ENCODE data around the gene PLD3. TPM values are rescaled to one million over a fixed set of nuclear protein-coding genes. Genes with fewer than 3 reads are reported as not detected.

Gene PLD3
- total and polyA plus RNA-seq, 2 donors (not counting 3 experiments of a cell fraction or from before 2014, with no cell fraction given): 166 to 479 TPM

- peaks cover 4% of the 10 kb centered on the region for H3K4me1 ChIP-seq (ENCODE audit: control insufficient read depth, extremely low read depth, insufficient read depth, low read length)
Measured at GRCh38 chr19:40326201-40326600, 22.3 kb upstream of the PLD3 start.

GRCh38 chr19:40331052-40331451 lies 17.4 kb upstream of the PLD3 start:
- Histone ChIP-seq H3K36me3 (ENCODE audit: control insufficient read depth in 2 of 2, extremely low read depth in 1 of 2, insufficient read depth in 2 of 2, low read length in 2 of 2) (peaks cover 4 to 36% of the 10 kb centered on the region in 2 experiments), H3K4me1 (ENCODE audit: control insufficient read depth, extremely low read depth, insufficient read depth, low read length) (no peaks in the 10 kb centered on the region), H3K27me3 (ENCODE audit: control insufficient read depth in 2 of 2, insufficient read depth in 2 of 2, low read length in 2 of 2) (no peaks in the 10 kb centered on the region), H3K9me1 (replicated peaks; ENCODE audit: control insufficient read depth, extremely low read depth, insufficient read depth, low read length) (no peaks in the 10 kb centered on the region), H3K4me2 (ENCODE audit: insufficient read depth, low read length) (no peak overlapping the region), H4K20me1 (replicated peaks; ENCODE audit: control insufficient read depth, extremely low read depth, insufficient read depth, low read length) (no peaks in the 10 kb centered on the region), H3K4me3 (replicated peaks in 1 of 3; ENCODE audit: insufficient read depth in 1 of 3, low read depth in 1 of 3, low read length in 3 of 3) (no peak overlapping the region), H3K9me3 (replicated peaks; ENCODE audit: control insufficient read depth, insufficient read depth, low read length) (no peaks in the 10 kb centered on the region), H3K27ac (ENCODE audit: insufficient read depth, low read depth, low read length) (no peak overlapping the region), H3K79me2 (ENCODE audit: control insufficient read depth, insufficient read depth, low read length) (no peaks in the 10 kb centered on the region), H2AFZ (ENCODE audit: low read depth, low read length) (no peak overlapping the region), H3K9ac (replicated peaks; ENCODE audit: extremely low read depth, insufficient read depth, low read length) (no peak overlapping the region)
- DNase-seq (ENCODE audit: low read depth, low spot score): no peak
- dilution Hi-C loops (cut with MboI; ENCODE audit: extremely low pct_ligation_motif_present, low sequenced_read_pairs): no loop called here
- intact Hi-C loops (cut with micrococcal nuclease): no loop called here
- no peak for FAIRE-seq
- ChIA-PET POLR2A (no interaction called here), CTCF (interaction anchor here (1.1 kb wide), 1 partner anchor 32 kb away, joined by 3 read pairs; no protein-coding TSS in a partner anchor)
- BruUV-seq (replicated peaks): no TSS peak
- TF ChIP-seq CTCF (IDR thresholded peaks at IDR 0.05; ENCODE audit: extremely low read depth in 1 of 2, insufficient read depth in 1 of 2, low read depth in 1 of 2, low read length in 2 of 2) (no peak), EZH2 (IDR thresholded peaks at IDR 0.05; ENCODE audit: borderline replicate concordance, low read depth, low read length, severe bottlenecking) (no peak), JUN (IDR thresholded peaks at IDR 0.05; ENCODE audit: borderline replicate concordance, insufficient read depth, insufficient read length, low read depth) (no peak), MYC (IDR thresholded peaks at IDR 0.05; ENCODE audit: low read depth, low read length) (no peak), POLR2A (IDR thresholded peaks at IDR 0.05; ENCODE audit: low read depth, low read length) (no peak), MAX (IDR thresholded peaks at IDR 0.05; ENCODE audit: insufficient read depth, insufficient read length) (no peak)

More at GRCh38 chr19:40326201-40326600, 22.3 kb upstream of the PLD3 start:
- FAIRE-seq (no peak), DNase-seq (ENCODE audit: low read depth, low spot score) (no peak)
- no peak overlapping the region for H3K9ac ChIP-seq (replicated peaks; ENCODE audit: extremely low read depth, insufficient read depth, low read length)
- H3K27me3 ChIP-seq (ENCODE audit: control insufficient read depth in 2 of 2, insufficient read depth in 2 of 2, low read length in 2 of 2): no peaks in the 10 kb centered on the region
- H2AFZ ChIP-seq (ENCODE audit: low read depth, low read length): no peak overlapping the region
- no peaks in the 10 kb centered on the region for H3K79me2 ChIP-seq (ENCODE audit: control insufficient read depth, insufficient read depth, low read length)
- H3K9me1 ChIP-seq (replicated peaks; ENCODE audit: control insufficient read depth, extremely low read depth, insufficient read depth, low read length): no peaks in the 10 kb centered on the region
- intact Hi-C loops (cut with micrococcal nuclease): no loop called here
- ChIA-PET CTCF (interaction anchor here (1.6 kb wide), 1 partner anchor 21 kb away, joined by 6 read pairs; no protein-coding TSS in a partner anchor), POLR2A (no interaction called here)
- peaks cover 10 to 56% of the 10 kb centered on the region in 2 experiments for H3K36me3 ChIP-seq (ENCODE audit: control insufficient read depth in 2 of 2, extremely low read depth in 1 of 2, insufficient read depth in 2 of 2, low read length in 2 of 2)
- no peak overlapping the region for H3K27ac ChIP-seq (ENCODE audit: insufficient read depth, low read depth, low read length)
- dilution Hi-C loops (cut with MboI; ENCODE audit: extremely low pct_ligation_motif_present, low sequenced_read_pairs): no loop called here
- no peak overlapping the region for H3K4me2 ChIP-seq (ENCODE audit: insufficient read depth, low read length)
- H3K4me3 ChIP-seq (replicated peaks in 1 of 3; ENCODE audit: insufficient read depth in 1 of 3, low read depth in 1 of 3, low read length in 3 of 3): no peak overlapping the region
- H4K20me1 ChIP-seq (replicated peaks; ENCODE audit: control insufficient read depth, extremely low read depth, insufficient read depth, low read length): no peaks in the 10 kb centered on the region
- TF ChIP-seq EZH2 (IDR thresholded peaks at IDR 0.05; ENCODE audit: borderline replicate concordance, low read depth, low read length, severe bottlenecking) (no peak), MAX (IDR thresholded peaks at IDR 0.05; ENCODE audit: insufficient read depth, insufficient read length) (no peak)
- BruUV-seq (replicated peaks): no TSS peak
- H3K9me3 ChIP-seq (replicated peaks; ENCODE audit: control insufficient read depth, insufficient read depth, low read length): no peaks in the 10 kb centered on the region

Data from endothelial cell of umbilical vein (primary cell).